SJCRH30 (cell line): Measurements from ENCODE around the gene THOC2. TPM values are rescaled to one million over a fixed set of nuclear protein-coding genes. Genes with fewer than 3 reads are reported as not detected.
A peak's percentile ranks its signal among the peaks of the same experiment; 100 is the strongest.
"Not testable (repeated sequence)": the region's sequence is repeated elsewhere in the genome, so short reads cannot be mapped to it uniquely, and the experiment has no call there.

ENCODE experiments used
- DNase-seq, 2 experiments: peaks; one replicate each; pipeline ENCODE4 v3.0.0-alpha.2; 2015 to 2020
- H3K27ac ChIP-seq: fragments of 250-450 bp; sonication (Bioruptor Pico); 2 replicates; pipeline ENCODE4 v1.5.1; 2020; ENCODE audit warnings: mild to moderate bottlenecking, moderate library complexity
- H3K27me3 ChIP-seq: fragments of 250-450 bp; sonication (Bioruptor Pico); 2 replicates; pipeline ENCODE4 v1.5.1; 2020; ENCODE audit warnings: mild to moderate bottlenecking, moderate library complexity
- H3K36me3 ChIP-seq: fragments of 250-450 bp; sonication (Bioruptor Pico); 2 replicates; pipeline ENCODE4 v1.5.1; 2020; ENCODE audit warnings: mild to moderate bottlenecking, moderate library complexity
- H3K4me1 ChIP-seq: fragments of 250-450 bp; sonication (Bioruptor Pico); 2 replicates; pipeline ENCODE4 v1.5.1; 2020; ENCODE audit warnings: mild to moderate bottlenecking, moderate library complexity
- H3K4me3 ChIP-seq: fragments of 250-450 bp; sonication (Bioruptor Pico); 2 replicates; pipeline ENCODE4 v1.5.1; 2020; ENCODE audit warnings: mild to moderate bottlenecking, moderate library complexity
- H3K9me3 ChIP-seq: fragments of 250-450 bp; sonication (Bioruptor Pico); replicated peaks from 2 replicates; pipeline ENCODE4 v1.5.1; 2020; ENCODE audit warnings: mild to moderate bottlenecking, moderate library complexity
- total RNA-seq: library from RNA; depleted of rRNA; stranded (reverse); fragments of >200 nt; shearing (Covaris generic); gene quantifications from 2 replicates; pipeline ENCODE4 v1.2.3, GENCODE V29; 2014; rRNA removed

The THOC2 gene
- 141 and 195 TPM in 2 replicates for total RNA-seq

- Histone ChIP-seq H3K27ac (peak within 1 kb of the TSS; percentile 90), H3K27me3 (no peaks in the 10 kb centered on the region), H3K4me1 (peaks cover 18% of the 10 kb centered on the region), H3K4me3 (peak within 1 kb of the TSS; percentile 97), H3K36me3 (peaks cover 26% of the 10 kb centered on the region), H3K9me3 (no peaks in the 10 kb centered on the region)
- peak; percentile 95 to 97 for DNase-seq
Measured at GRCh38 chrX:123732670-123733363, at the start of gene THOC2. Gene THOC2, minus strand, starts transcription at chrX:123733052. Its CDS starts 30 bp downstream, at chrX:123733022.

GRCh38 chrX:123781786-123782185, 48.9 kb upstream of the THOC2 start:
- not testable (repeated sequence) for DNase-seq, H3K27ac ChIP-seq, H3K36me3 ChIP-seq

GRCh38 chrX:123779908-123780396, 47.1 kb upstream of the THOC2 start:
- H3K9me3 ChIP-seq, result no peaks in the 10 kb centered on the region
- no peak overlapping the region for H3K27ac ChIP-seq
- H3K27me3 ChIP-seq, result no peaks in the 10 kb centered on the region
- H3K4me3 ChIP-seq, result no peak overlapping the region
- H3K4me1 ChIP-seq, result no peaks in the 10 kb centered on the region
- no peak for DNase-seq
- no peaks in the 10 kb centered on the region for H3K36me3 ChIP-seq

More at GRCh38 chrX:123781786-123782185, 48.9 kb upstream of the THOC2 start:
- not testable (repeated sequence) for H3K4me1 ChIP-seq, H3K27me3 ChIP-seq, H3K9me3 ChIP-seq, H3K4me3 ChIP-seq

GRCh38 chrX:123773258-123773988, 40.6 kb upstream of the THOC2 start:
- Histone ChIP-seq H3K4me1 (no peaks in the 10 kb centered on the region), H3K27me3 (no peaks in the 10 kb centered on the region), H3K27ac (no peak overlapping the region), H3K4me3 (no peak overlapping the region), H3K36me3 (no peaks in the 10 kb centered on the region), H3K9me3 (no peaks in the 10 kb centered on the region)
- DNase-seq, result no peak

GRCh38 chrX:123771449-123772064, 38.7 kb upstream of the THOC2 start:
- no peaks in the 10 kb centered on the region for H3K9me3 ChIP-seq
- no peaks in the 10 kb centered on the region for H3K4me1 ChIP-seq
- H3K27ac ChIP-seq, result no peak overlapping the region
- H3K4me3 ChIP-seq, result no peak overlapping the region
- no peak for DNase-seq
- H3K27me3 ChIP-seq, result no peaks in the 10 kb centered on the region
- no peaks in the 10 kb centered on the region for H3K36me3 ChIP-seq

- H3K27me3 ChIP-seq, result no peaks in the 10 kb centered on the region
- no peaks in the 10 kb centered on the region for H3K9me3 ChIP-seq
- 0 out of 2 replicates have a peak overlapping the region, but pooled peaks have one; percentile 6 for H3K27ac ChIP-seq
- no peaks in the 10 kb centered on the region for H3K4me1 ChIP-seq
- no peaks in the 10 kb centered on the region for H3K36me3 ChIP-seq
- peak overlapping the region; percentile 57 for H3K4me3 ChIP-seq
- DNase-seq, result peak; percentile 93 to 96
Measured at GRCh38 chrX:123764967-123765871, 32.4 kb upstream of the THOC2 start.

GRCh38 chrX:123759849-123760248, 27.0 kb upstream of the THOC2 start:
- not testable (repeated sequence) for DNase-seq, H3K9me3 ChIP-seq, H3K27ac ChIP-seq, H3K4me3 ChIP-seq, H3K4me1 ChIP-seq, H3K36me3 ChIP-seq, H3K27me3 ChIP-seq

- not testable (repeated sequence) for H3K36me3 ChIP-seq, DNase-seq, H3K4me3 ChIP-seq, H3K4me1 ChIP-seq, H3K27me3 ChIP-seq, H3K9me3 ChIP-seq, H3K27ac ChIP-seq
Measured at GRCh38 chrX:123757794-123758193, 24.9 kb upstream of the THOC2 start.

GRCh38 chrX:123756320-123756719, 23.5 kb upstream of the THOC2 start:
- Histone ChIP-seq H3K4me3 (no peak overlapping the region), H3K36me3 (no peaks in the 10 kb centered on the region), H3K27ac (no peak overlapping the region), H3K9me3 (no peaks in the 10 kb centered on the region), H3K27me3 (no peaks in the 10 kb centered on the region), H3K4me1 (no peaks in the 10 kb centered on the region)
- DNase-seq, result no peak

GRCh38 chrX:123755107-123755506, 22.3 kb upstream of the THOC2 start:
- Histone ChIP-seq H3K4me3 (no peak overlapping the region), H3K27me3 (no peaks in the 10 kb centered on the region), H3K27ac (no peak overlapping the region), H3K36me3 (no peaks in the 10 kb centered on the region), H3K4me1 (no peaks in the 10 kb centered on the region), H3K9me3 (no peaks in the 10 kb centered on the region)
- no peak for DNase-seq

GRCh38 chrX:123753656-123754350, 21.0 kb upstream of the THOC2 start:
- Histone ChIP-seq H3K9me3 (no peaks in the 10 kb centered on the region), H3K27ac (no peak overlapping the region), H3K4me1 (no peaks in the 10 kb centered on the region), H3K4me3 (no peak overlapping the region), H3K27me3 (no peaks in the 10 kb centered on the region), H3K36me3 (no peaks in the 10 kb centered on the region)
- DNase-seq, result no peak

- Histone ChIP-seq H3K27ac (no peak overlapping the region), H3K4me3 (no peak overlapping the region), H3K36me3 (no peaks in the 10 kb centered on the region), H3K27me3 (no peaks in the 10 kb centered on the region), H3K4me1 (no peaks in the 10 kb centered on the region), H3K9me3 (no peaks in the 10 kb centered on the region)
- no peak for DNase-seq
Measured at GRCh38 chrX:123749643-123750042, 16.8 kb upstream of the THOC2 start.

GRCh38 chrX:123745511-123745910, 12.7 kb upstream of the THOC2 start:
- H3K27me3 ChIP-seq, result no peaks in the 10 kb centered on the region
- no peaks in the 10 kb centered on the region; the same call in 1 of the 2 replicates for H3K4me1 ChIP-seq
- H3K4me3 ChIP-seq, result no peak overlapping the region
- no peak overlapping the region for H3K27ac ChIP-seq
- H3K9me3 ChIP-seq, result no peaks in the 10 kb centered on the region
- no peaks in the 10 kb centered on the region for H3K36me3 ChIP-seq
- DNase-seq, result no peak

- Histone ChIP-seq H3K27me3 (no peaks in the 10 kb centered on the region), H3K9me3 (no peaks in the 10 kb centered on the region), H3K4me3 (no peak overlapping the region), H3K4me1 (peaks cover 13% of the 10 kb centered on the region), H3K27ac (no peak overlapping the region), H3K36me3 (no peaks in the 10 kb centered on the region)
- no peak for DNase-seq
Measured at GRCh38 chrX:123743312-123743711, 10.5 kb upstream of the THOC2 start.
